Skeletal muscle tissue (tissue), 4 donors: ENCODE results near the gene GDPGP1. TPM values are rescaled to one million over a fixed set of nuclear protein-coding genes. Genes with fewer than 3 reads are reported as not detected.

Experiments
- H3K27ac ChIP-seq: one replicate; pipeline ENCODE4 v1.7.0; 2013; ENCODE audit warnings: mild to moderate bottlenecking, low read depth, low read length, inconsistent platforms
- H3K27me3 ChIP-seq, 3 donors: one replicate each; pipeline ENCODE4 v1.7.0; 2013; ENCODE audit warnings: low read length in 3 of 3; ENCODE audit not compliant: control insufficient read depth in 3 of 3, insufficient read depth in 3 of 3
- H3K36me3 ChIP-seq, 3 donors: one replicate each; pipeline ENCODE4 v1.7.0; 2013; ENCODE audit warnings: low read length in 3 of 3; ENCODE audit not compliant: control insufficient read depth in 3 of 3, insufficient read depth in 3 of 3
- H3K4me1 ChIP-seq, 3 donors: one replicate each; pipeline ENCODE4 v1.7.0; 2013; ENCODE audit warnings: low read length in 3 of 3, mild to moderate bottlenecking in 3 of 3; ENCODE audit not compliant: control insufficient read depth in 3 of 3, insufficient read depth in 3 of 3
- H3K4me3 ChIP-seq, 3 donors: one replicate each; pipeline ENCODE4 v1.7.0; 2013; ENCODE audit warnings: low read length in 3 of 3
- H3K9ac ChIP-seq, 3 donors: one replicate each; pipeline ENCODE4 v1.7.0; 2013; ENCODE audit warnings: low read length in 3 of 3, mild to moderate bottlenecking in 3 of 3, moderate library complexity in 2 of 3, low read depth in 1 of 3
- H3K9me3 ChIP-seq, 3 donors: one replicate each; pipeline ENCODE4 v1.7.0; 2013; ENCODE audit warnings: low read length in 3 of 3; ENCODE audit not compliant: control insufficient read depth in 3 of 3
- total RNA-seq: library from RNA; depleted of rRNA; stranded (reverse); fragments of >200 nt; gene quantifications from one replicate; pipeline ENCODE4 v1.2.3, GENCODE V29; 2014
- donor health status: Osteomylitis.

GDPGP1 gene
- total RNA-seq, 1 donor from 2014 or later: 3.1 TPM

DNA sequence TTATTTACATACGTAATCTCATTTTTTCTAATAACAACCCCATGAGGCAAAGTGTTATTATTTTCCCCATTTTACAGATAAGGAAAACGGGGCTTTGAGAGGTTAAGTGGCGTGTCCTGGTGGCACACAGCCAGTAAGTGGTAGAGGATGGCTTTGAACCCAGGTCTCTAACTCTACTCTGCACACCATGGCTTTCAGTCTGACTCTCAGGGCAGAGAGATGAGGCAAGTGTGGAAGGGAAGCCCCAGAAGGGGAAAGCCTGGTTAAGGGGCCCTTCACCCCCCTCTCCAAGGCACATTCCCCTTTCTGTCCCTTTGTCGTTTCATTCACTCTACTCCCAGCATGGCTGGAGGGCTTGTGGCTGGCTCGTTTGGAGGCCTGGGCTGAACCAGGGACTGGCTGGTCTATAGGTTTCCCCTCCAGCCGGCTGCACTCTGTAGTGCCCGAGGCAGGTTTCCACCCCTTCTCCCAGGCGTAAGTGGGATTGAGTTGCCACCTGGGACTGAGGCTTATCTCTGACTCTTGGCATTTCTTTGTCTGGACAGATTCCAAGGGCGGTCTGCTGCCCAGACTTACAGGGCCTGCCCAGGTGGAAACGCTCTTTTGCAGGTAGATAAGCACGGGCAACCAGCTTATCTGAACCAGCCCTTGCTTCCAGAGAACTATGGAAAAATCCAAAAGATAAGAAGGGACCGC, 20.7 kb upstream of the GDPGP1 start:
- Histone ChIP-seq H3K36me3 (peaks cover 4 to 8% (median 7%) of the 10 kb centered on the region in 3 donors), H3K4me1 (peaks cover 0 to 14% (median 8%) of the 10 kb centered on the region in 3 donors)

DNA sequence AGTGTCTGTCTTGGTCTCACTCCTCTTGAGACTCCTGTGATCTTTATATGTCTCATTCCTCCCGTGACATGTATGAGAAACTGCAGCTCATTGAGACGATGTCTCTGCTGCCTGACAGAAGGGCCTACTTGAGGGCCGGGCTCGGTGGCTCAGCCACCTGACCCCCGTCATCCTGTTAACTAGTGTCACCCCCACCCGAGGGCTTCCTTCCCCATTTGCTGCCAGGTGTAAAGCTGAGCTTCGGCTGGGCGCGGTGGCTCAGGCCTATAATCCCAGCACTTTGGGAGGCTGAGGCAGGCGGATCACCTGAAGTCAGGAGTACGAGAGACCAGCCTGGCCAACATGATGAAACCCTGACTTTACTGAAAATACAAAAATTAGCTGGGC, 20.2 kb upstream of the GDPGP1 start:
- peaks cover 4 to 8% (median 5%) of the 10 kb centered on the region in 3 donors for H3K36me3 ChIP-seq
- H3K27me3 ChIP-seq: no peaks in the 10 kb centered on the region
- H3K9ac ChIP-seq: peak overlapping the region in 1 of 3 donors; percentile 3
- H3K4me1 ChIP-seq: peaks cover 0 to 14% (median 8%) of the 10 kb centered on the region in 3 donors
- no peak overlapping the region for H3K4me3 ChIP-seq
- no peaks in the 10 kb centered on the region for H3K9me3 ChIP-seq
- no peak overlapping the region for H3K27ac ChIP-seq

More for the DNA sequence above, 20.7 kb upstream of the GDPGP1 start:
- H3K9ac ChIP-seq: peak overlapping the region in 2 of 3 donors; percentile 3 to 25
- H3K27me3 ChIP-seq: no peaks in the 10 kb centered on the region
- no peak overlapping the region for H3K27ac ChIP-seq
- H3K9me3 ChIP-seq: no peaks in the 10 kb centered on the region
- no peak overlapping the region for H3K4me3 ChIP-seq

DNA sequence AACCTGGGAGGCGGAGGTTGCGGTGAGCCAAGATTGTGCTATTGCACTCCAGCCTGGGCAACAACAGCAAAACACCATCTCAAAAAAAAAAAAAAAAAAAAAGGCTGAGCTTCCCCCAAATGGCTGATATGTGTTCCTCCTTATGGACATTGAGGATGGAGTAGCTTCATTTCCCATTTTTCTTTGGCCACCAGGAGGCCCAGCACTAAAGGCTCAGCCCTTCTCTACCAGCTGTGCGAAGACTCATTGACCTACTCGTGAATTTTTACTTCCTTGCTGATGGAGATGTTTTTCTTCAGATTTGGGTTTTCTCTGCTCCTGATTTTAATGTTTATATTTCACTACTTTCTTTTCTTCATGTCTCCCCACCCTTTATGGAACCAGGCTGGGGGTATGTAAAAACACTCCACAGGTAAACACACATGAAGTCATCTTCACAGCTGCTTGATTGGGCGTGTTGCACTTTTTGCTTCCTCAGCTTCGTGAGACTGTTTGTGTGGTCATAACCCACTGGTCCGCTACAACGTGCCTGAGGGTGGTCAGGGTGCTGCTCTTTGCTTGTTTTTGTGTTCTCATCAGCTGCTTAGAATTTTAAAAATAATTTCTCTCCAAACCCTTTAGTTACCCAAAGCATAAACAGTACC, 19.3 kb upstream of the GDPGP1 start:
- Histone ChIP-seq H3K4me1 (peaks cover 0 to 14% (median 8%) of the 10 kb centered on the region in 3 donors), H3K27ac (no peak overlapping the region), H3K9me3 (no peaks in the 10 kb centered on the region), H3K36me3 (peaks cover 4 to 8% (median 5%) of the 10 kb centered on the region in 3 donors), H3K27me3 (no peaks in the 10 kb centered on the region), H3K4me3 (no peak overlapping the region), H3K9ac (no peak overlapping the region)

DNA sequence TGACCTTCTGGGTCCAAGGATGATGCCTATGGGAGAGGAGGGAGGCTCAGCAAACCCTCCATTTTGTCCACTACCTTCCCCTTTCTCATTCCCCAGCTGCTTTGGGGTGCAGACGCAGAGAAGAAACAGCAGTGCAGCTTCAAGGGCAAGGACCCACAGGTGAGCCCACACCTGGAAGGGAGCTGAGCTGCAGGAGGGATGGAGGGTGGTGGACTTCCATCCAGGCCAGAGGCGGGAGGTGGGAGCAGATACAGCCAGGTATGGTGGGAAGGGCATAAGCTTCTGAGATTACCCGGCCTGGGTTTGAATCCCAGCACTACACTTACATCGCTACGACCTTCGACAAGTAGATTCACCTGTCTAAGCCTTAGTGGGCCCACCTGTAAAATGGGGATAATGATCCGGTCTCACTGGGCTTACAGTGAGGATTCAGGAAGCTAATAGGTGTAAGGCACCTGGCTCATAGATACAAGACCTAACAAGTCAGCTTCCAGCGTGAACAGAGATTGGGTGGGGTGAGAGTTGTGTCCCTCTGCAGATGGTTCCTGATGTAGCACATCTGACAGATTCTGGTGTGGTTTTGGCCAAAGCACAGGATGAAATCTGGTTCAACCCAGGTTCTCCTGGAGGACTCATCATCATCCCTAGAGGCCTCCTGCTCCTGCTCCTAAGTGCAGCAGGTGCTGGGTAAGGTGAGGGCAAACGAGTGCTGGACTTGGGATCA, 16.2 kb upstream of the GDPGP1 start:
- Histone ChIP-seq H3K36me3 (peaks cover 4 to 7% (median 6%) of the 10 kb centered on the region in 3 donors), H3K27me3 (no peaks in the 10 kb centered on the region), H3K4me3 (no peak overlapping the region), H3K4me1 (peaks cover 9 to 10% (median 10%) of the 10 kb centered on the region in 3 donors), H3K9ac (peak overlapping the region in 1 of 3 donors; percentile 3), H3K27ac (no peak overlapping the region), H3K9me3 (no peaks in the 10 kb centered on the region)

DNA sequence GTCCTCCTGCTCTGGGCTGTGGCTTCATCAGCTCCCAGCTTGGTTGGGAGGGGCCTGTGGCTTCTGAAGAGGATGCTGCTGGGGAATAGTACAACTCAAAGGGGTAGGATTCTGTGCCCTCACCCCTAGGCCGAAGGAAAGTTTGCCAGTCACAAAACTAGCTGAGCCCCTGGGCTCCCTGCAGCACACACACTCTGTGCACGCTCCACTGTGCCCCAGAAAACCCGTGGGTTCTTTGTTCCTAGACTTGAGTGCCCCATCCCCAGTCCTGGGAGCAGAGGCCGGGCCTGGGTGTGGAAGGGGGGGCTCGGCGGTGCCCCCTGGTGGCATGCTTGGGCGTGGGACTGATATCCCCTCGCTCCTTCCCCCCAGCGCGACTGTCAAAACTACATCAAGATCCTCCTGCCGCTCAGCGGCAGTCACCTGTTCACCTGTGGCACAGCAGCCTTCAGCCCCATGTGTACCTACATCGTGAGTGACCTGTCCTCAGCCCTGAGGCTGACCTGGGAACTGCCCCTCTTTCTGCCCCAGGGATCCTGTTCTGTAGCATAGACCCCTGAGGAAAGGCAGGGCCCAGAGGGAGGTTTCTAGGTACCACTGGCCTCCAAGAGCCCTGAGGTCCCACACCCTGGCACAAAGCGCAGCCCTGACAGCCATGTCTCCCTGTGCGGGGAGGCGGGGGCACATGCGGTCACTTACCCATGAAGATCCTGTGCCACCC, 14.4 kb upstream of the GDPGP1 start:
- Histone ChIP-seq H3K27me3 (no peaks in the 10 kb centered on the region), H3K36me3 (peaks cover 15 to 22% (median 16%) of the 10 kb centered on the region in 3 donors), H3K4me3 (no peak overlapping the region), H3K9me3 (no peaks in the 10 kb centered on the region), H3K9ac (no peak overlapping the region), H3K27ac (no peak overlapping the region), H3K4me1 (peaks cover 9 to 10% (median 10%) of the 10 kb centered on the region in 3 donors)

DNA sequence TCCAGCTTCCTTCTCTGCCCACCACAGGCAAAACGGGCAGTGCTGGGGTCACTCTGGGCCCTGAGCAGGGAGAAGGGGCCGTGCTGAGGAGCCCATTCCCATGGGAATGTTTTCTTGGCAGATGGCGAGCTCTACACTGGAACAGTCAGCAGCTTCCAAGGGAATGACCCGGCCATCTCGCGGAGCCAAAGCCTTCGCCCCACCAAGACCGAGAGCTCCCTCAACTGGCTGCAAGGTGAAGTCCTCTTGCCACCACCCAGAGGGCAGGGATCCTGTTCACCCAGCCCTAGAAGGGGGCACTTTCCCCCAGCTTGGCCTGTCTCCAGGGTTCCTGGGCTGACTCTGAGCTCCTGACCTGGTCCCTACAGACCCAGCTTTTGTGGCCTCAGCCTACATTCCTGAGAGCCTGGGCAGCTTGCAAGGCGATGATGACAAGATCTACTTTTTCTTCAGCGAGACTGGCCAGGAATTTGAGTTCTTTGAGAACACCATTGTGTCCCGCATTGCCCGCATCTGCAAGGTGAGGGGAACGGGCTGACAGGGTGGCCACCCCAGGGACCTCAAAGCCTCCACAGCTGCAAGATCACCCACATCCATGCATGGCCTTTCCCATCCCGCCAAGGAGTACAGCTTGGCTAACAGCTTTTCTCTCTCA, 12.6 kb upstream of the GDPGP1 start:
- Histone ChIP-seq H3K27me3 (no peaks in the 10 kb centered on the region), H3K4me1 (peaks cover 9 to 10% (median 10%) of the 10 kb centered on the region in 3 donors), H3K36me3 (peaks cover 27 to 35% (median 31%) of the 10 kb centered on the region in 3 donors), H3K4me3 (peak overlapping the region in 1 of 3 donors; percentile 41), H3K9ac (peak overlapping the region; percentile 0 to 64 (median 43)), H3K27ac (no peak overlapping the region), H3K9me3 (no peaks in the 10 kb centered on the region)

DNA sequence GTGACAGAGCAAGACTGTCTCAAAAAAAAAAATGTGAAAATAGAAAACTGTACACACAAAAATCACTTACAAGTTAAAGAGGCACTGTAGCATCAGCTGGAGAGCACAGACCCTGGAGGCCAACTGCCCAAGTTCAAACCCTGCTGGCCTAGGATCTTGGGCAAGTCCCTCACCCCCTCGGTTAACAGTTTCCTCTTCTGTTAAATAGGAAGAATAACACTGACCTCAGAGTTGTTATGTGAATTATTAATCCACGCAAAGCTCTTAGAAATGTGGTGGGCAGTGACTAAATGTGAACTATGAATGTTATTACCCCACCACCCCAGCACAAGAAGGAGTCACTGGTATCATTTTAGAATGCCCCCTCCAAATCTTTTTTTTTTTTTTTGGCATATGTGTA, 11.5 kb upstream of the GDPGP1 start:
- H3K27ac ChIP-seq: no peak overlapping the region
- no peak overlapping the region for H3K4me3 ChIP-seq
- no peak overlapping the region for H3K9ac ChIP-seq
- peaks cover 9 to 10% (median 10%) of the 10 kb centered on the region in 3 donors for H3K4me1 ChIP-seq
- H3K27me3 ChIP-seq: no peaks in the 10 kb centered on the region
- peaks cover 26 to 39% (median 34%) of the 10 kb centered on the region in 3 donors for H3K36me3 ChIP-seq
- H3K9me3 ChIP-seq: no peaks in the 10 kb centered on the region

DNA sequence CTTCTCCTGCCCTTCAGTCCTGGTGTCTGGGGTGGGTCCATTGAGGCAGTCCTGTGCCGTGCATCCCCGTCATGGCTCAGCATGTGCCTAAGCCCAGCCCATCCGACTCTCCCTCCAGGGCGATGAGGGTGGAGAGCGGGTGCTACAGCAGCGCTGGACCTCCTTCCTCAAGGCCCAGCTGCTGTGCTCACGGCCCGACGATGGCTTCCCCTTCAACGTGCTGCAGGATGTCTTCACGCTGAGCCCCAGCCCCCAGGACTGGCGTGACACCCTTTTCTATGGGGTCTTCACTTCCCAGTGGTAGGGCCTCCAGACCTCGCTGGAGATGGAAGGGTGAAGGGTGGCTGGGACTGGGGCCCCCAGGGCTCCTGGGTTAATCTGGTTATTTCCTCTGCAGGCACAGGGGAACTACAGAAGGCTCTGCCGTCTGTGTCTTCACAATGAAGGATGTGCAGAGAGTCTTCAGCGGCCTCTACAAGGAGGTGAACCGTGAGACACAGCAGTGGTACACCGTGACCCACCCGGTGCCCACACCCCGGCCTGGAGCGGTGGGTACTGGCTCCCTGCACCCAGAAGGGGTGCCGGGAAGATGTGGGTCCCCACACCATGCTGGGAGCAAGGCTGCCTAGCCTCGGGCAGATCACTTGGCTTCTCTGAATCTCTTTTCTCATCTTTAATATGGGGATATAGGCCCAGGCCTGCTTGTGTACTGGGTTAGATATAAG, 10.4 kb upstream of the GDPGP1 start:
- Histone ChIP-seq H3K9me3 (no peaks in the 10 kb centered on the region), H3K36me3 (peaks cover 30 to 46% (median 41%) of the 10 kb centered on the region in 3 donors)

DNA sequence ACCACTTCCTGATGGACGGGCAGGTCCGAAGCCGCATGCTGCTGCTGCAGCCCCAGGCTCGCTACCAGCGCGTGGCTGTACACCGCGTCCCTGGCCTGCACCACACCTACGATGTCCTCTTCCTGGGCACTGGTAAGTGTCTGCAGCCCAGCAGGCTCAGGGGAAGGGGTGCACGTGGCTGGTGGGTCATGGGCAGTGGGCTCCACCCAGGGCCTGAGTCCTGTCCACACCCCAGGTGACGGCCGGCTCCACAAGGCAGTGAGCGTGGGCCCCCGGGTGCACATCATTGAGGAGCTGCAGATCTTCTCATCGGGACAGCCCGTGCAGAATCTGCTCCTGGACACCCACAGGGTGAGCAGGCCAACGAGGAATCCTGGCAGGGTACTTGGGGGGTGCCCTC, 9.0 kb upstream of the GDPGP1 start:
- peaks cover 14 to 17% (median 14%) of the 10 kb centered on the region in 3 donors for H3K4me1 ChIP-seq
- H3K36me3 ChIP-seq: peaks cover 41 to 60% (median 52%) of the 10 kb centered on the region in 3 donors

More for the DNA sequence above, 10.4 kb upstream of the GDPGP1 start:
- Histone ChIP-seq H3K4me3 (no peak overlapping the region), H3K27me3 (no peaks in the 10 kb centered on the region), H3K9ac (no peak overlapping the region), H3K4me1 (peaks cover 9 to 10% (median 10%) of the 10 kb centered on the region in 3 donors), H3K27ac (no peak overlapping the region)

More for the DNA sequence above, 9.0 kb upstream of the GDPGP1 start:
- Histone ChIP-seq H3K9ac (no peak overlapping the region), H3K9me3 (no peaks in the 10 kb centered on the region), H3K27ac (no peak overlapping the region), H3K4me3 (no peak overlapping the region), H3K27me3 (no peaks in the 10 kb centered on the region)
